ENCODE data around the gene ADCY10. TPM values are rescaled to one million over a fixed set of nuclear protein-coding genes. Genes with fewer than 3 reads are reported as not detected.

Gene ADCY10
- total RNA-seq, 1 experiment from 2014 or later: not detected

- no peak for DNase-seq (ENCODE audit: low spot score)
Observed at GRCh38 chr1:167784876-167785550, 128.9 kb downstream of the ADCY10 start.

DNA sequence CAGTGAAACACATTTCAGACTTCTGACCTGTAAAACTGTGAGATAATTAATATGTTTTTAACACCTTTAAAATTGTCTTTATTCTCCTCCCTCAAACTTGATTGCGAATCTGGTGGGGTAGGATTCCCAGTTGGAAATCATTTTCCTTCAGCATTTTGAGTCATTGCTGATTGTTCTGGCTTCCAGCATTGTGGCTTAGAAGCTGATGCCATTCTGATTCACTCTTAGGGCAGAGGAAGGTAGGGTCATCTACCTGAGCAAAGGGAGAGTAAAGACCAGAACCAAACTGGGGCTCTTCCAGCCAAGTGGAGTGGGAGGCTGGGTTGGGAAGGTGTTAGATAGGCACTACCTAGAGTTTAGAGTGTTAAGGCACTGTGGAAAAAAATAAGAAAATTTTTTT lies 131.0 kb downstream of the ADCY10 start:
- no peak for DNase-seq (ENCODE audit: low spot score)

GRCh38 chr1:167781558-167781957 lies 132.4 kb downstream of the ADCY10 start:
- no peak for DNase-seq (ENCODE audit: low spot score)

GRCh38 chr1:167777269-167777650 lies 136.7 kb downstream of the ADCY10 start:
- no peak for DNase-seq (ENCODE audit: low spot score)

DNA sequence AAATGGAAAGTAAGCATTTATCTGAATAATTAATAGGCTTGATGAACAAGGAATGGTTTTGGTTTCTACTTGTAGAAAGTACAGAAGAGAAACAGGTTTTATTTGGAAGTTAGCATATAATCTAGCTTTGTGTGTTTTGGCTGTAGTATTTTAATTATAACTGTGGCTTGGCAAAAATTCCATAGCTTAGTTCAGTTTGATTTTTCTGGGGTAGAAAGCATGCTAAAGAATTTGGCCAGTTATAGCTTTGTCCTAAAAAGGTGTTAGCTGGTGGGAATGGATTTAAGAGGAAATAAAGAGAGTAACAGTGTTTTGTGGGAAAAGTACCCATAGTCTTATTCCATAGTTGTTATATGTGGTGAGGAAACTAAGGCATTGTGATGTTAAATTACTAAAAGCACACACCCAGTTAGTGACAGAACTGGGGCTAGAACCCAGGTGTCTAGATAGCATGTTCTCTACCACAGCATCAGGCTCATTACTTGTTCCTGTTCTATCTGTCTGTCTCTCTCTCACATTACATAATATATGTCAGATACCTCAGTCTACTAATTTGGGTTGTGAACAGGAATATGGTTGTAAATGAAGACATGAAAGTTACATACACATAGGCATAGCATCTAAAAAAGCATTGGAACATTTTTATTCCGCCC lies 137.2 kb downstream of the ADCY10 start:
- DNase-seq (ENCODE audit: low spot score): no peak

GRCh38 chr1:167776151-167776550 lies 137.8 kb downstream of the ADCY10 start:
- DNase-seq (ENCODE audit: low spot score): no peak

GRCh38 chr1:167775178-167775577 lies 138.8 kb downstream of the ADCY10 start:
- peak; percentile 89 for DNase-seq (ENCODE audit: low spot score)

DNA sequence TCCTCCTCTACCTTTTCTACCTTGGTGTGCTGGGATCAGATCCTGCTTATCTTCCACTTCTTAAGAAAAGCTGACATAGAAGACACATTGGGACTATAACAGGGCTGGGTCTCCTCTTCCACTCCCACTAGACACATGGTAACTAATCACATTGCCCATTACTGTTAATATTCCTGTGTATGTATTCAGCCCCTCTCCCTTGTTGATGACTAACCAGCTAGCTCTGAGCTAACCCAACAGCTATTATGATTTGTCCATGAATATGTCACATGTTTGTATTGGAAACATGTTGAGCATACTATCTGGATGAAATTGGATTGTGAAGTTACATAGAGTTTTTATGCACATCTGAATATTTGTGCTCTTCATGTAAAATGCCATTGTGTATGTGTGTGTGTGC lies 139.2 kb downstream of the ADCY10 start:
- peak; percentile 18 for DNase-seq (ENCODE audit: low spot score)

- no peak for DNase-seq (ENCODE audit: low spot score)
Observed at GRCh38 chr1:167773516-167773915, 140.4 kb downstream of the ADCY10 start.

DNA sequence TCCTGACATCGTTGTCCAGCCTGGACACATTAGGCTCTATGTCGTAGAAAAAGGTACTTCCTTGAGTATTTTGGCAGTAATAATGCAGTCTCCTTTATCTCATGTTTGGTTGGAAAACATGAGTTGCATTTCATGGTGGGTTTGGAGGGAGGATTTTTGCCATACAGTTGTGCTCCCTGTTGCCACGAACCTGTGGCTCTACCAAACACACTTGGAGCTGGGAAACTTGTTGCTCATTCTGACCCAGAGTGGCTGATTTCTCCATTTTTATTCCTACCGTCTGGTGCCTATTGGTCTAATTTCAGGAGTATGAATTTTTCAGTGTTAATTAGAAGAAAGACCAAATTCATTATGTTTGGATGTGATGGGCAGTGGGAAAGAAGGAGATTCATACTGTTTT lies 141.5 kb downstream of the ADCY10 start:
- DNase-seq (ENCODE audit: low spot score): no peak

DNA sequence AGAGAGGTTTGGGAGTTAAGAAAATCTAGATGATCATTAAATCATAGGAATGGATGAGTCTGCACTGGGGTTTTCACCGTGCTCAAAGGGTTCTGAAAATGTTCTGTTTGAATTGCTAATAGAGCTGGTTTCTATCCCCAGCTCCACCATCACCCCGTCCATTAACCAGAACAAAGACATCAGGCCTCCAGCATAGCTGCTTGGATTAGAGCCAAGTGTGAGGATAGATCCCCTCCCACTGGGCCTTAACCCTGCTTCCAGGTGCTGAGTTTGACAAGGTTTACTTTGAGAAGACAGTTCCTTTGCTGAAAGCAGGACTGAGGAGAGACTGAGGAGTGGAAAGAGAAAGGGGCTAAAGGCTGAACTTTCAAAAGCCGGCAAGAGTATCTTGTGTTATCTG lies 143.8 kb downstream of the ADCY10 start:
- DNase-seq (ENCODE audit: low spot score): no peak

- no peak for DNase-seq (ENCODE audit: low spot score)
Observed at GRCh38 chr1:167767761-167768160, 146.2 kb downstream of the ADCY10 start.

DNA sequence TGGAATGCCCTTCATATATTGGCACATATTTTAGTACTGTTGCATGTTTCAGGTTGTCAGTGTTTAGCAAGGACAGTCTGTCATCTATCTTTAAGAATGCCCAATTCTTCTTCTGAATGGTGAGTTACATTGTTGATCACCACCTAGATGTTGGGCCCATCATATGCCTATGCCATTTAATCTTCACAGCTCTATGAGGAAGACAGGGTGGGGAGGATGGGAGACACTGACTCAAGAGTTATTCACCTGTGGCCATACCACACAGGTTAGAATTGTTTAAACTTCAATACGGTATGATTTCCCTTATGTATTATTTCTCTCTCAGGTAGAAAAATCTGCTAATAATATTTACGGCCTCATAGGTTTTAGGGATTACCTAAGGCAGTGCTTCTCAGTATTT lies 147.4 kb downstream of the ADCY10 start:
- no peak for DNase-seq (ENCODE audit: low spot score)

DNA sequence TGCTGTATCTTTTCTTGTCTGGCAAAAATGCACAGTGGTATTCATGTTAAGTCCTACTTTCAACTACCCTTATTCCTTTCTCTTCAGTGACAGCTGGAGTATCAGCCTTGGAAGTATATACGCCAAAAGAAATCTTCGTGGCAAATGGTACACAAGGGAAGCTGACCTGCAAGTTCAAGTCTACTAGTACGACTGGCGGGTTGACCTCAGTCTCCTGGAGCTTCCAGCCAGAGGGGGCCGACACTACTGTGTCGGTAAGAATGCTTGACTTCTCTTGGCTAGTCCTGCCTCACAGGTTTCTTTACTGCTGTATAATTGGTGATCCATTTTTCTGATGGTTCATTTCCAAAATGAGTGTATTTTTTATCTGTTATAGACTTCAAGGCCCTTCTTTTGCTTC lies 148.4 kb downstream of the ADCY10 start:
- DNase-seq (ENCODE audit: low spot score): no peak

DNA sequence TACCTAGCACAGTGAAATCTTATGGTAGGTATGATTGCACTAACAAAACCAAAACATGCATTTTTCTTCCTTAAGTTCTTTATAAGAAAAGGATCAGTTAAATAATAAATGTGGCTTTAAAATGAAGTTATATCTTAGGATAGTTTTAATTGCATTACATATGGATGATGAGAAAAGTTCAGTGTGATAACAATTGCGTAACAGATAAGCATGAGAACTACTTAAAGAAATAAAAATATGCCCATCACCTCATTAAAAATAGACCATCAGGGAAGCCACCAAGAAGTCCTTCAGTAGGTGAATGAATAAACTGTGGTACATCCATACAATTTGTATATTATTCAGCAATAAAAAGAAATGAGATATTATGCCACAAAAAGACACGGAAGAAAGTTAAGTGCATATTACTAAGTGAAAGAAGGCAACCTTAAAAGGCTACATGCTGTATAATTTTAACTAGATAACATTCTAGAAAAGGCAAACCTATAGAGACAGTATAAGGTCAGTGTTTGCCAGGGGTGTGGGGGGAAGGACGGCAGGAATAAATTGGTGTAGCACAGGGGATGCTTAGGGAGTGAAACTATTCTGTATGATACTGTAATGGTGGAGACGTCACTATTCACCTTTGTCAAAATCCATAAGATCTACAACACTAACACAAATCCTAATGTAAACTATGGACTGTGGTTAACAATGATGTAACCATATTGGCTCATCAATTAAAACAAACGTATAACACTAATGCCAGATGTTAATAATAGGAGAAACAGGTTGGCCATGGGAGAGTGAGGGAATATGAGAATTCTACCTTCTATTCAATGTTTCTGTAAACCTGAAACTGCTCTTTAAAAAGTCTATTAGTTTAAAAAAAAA lies 149.2 kb downstream of the ADCY10 start:
- no peak for DNase-seq (ENCODE audit: low spot score)

DNA sequence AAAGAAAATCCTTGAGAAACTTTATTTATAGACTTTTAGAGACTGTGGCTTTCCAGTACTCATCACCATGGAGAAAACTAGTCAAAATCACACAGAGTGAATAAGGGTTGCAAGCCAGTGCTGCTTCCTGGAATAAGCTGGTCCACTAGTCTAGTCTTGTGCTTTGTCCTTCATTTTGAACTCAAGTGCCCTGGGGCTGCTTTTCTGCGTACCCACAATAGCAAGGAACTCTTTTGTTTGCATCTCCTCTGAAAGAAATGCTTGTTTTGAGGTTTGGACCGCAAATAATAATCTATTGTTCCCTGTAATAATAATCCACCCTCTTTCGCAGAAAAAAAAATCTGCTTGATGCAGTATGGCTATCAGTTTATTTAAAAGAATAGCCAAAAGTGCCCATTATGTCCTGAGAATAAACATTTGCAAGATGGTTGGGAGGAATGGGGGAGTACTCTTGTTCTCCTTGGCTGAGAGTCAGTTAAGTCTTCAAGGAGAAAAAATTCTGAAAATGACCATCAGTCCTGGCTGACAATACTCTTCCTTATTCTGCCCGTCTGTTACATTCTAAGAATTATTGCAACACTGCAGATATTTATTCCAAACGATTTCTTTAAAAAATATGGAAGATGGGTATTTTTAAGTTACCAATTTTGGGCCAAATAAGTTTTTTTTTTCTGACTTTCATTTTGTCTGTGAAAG lies 150.3 kb downstream of the ADCY10 start:
- no peak for DNase-seq (ENCODE audit: low spot score)

DNA sequence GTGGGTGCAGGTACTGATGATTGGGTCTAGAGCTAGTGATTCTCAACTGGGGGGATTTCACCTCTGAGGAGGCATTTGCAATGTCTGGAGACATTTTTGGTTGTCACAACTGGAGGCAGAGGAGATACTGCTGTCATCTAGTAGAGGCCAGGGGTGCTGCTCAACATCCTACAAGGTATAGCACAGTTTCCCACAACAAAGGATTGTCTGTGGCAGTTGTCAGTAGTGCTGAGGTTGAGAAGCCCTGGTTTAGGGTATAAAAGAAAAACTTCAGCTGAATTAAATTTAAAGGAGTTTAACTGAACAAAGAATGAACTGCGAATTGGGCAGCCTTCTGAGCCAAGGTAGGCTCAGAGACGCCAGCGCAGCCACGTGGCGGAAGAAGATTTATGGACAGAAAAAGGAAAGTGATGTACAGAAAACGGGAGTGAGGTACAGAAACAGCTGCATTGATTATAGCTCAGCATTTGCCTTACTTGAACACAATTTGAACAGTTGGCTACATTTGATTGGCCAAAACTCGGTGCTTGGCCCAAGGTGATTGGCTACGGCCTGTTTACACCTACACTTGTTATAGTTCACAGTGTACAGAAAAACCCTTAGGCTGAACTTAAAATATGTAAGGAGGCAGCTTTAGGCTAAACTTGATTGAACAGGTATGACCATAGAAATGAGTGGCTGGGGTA lies 151.7 kb downstream of the ADCY10 start:
- DNase-seq (ENCODE audit: low spot score): no peak

DNA sequence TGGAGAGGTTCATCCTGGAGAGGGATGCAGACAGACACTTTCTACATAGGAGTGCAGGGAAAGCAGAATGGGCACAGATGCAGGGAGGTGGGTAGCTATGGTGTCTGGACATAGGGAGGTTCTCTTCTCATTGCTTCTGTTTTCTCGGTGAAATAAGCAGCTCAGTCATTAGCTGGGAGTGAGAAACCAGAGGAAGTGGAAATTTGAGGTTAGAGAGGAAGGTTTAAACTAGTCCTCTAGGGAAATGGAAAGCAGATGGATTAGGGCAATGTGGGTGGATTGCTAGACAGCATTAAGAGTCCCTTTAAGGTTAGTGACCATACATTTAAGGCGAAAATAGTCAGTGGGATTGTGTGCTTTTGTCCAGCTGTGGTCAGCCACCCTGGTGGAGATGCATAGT lies 152.5 kb downstream of the ADCY10 start:
- DNase-seq (ENCODE audit: low spot score): no peak

Data from A172 (cell line).